Measurements from ENCODE around the gene ZDHHC14.

DNA sequence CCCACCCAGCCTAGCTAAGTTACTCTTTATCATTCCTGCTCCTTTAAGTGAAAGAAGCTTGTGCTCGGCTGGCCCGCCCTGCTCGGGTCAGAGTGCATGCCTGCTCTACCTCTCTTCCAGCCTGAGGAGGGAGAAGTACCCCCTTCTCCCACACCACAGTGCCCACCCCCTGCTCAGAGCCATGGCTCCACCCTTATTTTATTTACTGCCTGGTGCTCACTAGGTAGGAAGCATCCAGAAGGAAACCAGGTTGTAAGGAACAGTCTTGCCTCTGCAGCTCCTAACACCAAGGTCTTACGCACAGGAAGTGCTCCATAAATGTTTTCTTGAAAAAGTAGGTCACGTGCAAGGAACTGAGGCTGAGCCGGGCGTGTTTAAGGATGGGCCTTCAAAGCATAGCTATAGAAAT is 336.4 kb downstream of the ZDHHC14 start:
- TF ChIP-seq CTCF (IDR thresholded peaks at IDR 0.05) (no peak), POLR2A (IDR thresholded peaks at IDR 0.05) (no peak)
